Measurements from ENCODE around the gene COBLL1. TPM values are rescaled to one million over a fixed set of nuclear protein-coding genes. Genes with fewer than 3 reads are reported as not detected.

COBLL1 gene
- total RNA-seq, 6 experiments from 2014 or later = 28.1 to 49.7 (median 29.9) TPM

DNA sequence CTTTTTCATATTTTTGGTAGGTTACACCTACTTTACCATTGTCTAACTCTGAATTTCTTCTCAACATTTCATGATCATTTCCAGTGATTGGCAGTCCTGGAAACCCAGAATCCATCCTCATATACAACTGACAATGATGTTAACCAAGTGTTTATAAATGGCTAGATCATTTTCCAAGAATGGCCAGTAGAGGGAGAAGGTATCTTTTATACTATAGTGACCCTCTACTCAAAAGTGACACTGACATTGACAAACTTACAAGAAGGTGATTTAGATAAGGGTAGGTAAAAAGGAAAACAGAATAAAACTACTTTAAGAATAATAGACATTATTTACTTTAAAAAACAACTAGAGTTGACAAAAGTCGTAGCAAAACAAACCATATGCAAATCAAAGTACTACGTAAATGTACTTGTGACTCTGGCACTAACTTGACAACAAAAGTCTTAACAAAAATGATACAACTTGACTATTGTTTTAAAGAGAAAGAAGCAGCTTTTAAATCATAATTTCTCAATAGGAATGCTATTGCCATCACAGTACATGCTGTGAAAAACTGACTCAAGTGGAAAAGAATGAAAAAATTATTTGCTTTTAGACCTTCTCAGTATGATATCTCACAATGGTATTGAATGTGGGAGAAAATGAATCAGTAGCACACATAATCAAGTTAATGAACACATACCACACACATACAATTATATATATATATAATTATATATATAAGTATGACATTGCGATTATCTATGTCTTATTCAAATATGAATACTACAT is 143.7 kb downstream of the COBLL1 start:
- no peaks in the 10 kb centered on the region for H3K9me3 Mint-ChIP-seq
- no peaks in the 10 kb centered on the region for H3K27me3 Mint-ChIP-seq (ENCODE audit: insufficient read depth)
- TF ChIP-seq, protein P1, sequence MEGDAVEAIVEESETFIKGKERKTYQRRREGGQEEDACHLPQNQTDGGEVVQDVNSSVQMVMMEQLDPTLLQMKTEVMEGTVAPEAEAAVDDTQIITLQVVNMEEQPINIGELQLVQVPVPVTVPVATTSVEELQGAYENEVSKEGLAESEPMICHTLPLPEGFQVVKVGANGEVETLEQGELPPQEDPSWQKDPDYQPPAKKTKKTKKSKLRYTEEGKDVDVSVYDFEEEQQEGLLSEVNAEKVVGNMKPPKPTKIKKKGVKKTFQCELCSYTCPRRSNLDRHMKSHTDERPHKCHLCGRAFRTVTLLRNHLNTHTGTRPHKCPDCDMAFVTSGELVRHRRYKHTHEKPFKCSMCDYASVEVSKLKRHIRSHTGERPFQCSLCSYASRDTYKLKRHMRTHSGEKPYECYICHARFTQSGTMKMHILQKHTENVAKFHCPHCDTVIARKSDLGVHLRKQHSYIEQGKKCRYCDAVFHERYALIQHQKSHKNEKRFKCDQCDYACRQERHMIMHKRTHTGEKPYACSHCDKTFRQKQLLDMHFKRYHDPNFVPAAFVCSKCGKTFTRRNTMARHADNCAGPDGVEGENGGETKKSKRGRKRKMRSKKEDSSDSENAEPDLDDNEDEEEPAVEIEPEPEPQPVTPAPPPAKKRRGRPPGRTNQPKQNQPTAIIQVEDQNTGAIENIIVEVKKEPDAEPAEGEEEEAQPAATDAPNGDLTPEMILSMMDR (IDR thresholded peaks at IDR 0.05) = peak; percentile 82
- no peak overlapping the region for H3K4me3 Mint-ChIP-seq
- peaks cover 12% of the 10 kb centered on the region for H3K4me1 Mint-ChIP-seq (ENCODE audit: low read depth)
- H3K27ac Mint-ChIP-seq = no peak overlapping the region
- no peak for DNase-seq
- peaks cover 11% of the 10 kb centered on the region for H3K36me3 Mint-ChIP-seq (ENCODE audit: low read depth)

DNA sequence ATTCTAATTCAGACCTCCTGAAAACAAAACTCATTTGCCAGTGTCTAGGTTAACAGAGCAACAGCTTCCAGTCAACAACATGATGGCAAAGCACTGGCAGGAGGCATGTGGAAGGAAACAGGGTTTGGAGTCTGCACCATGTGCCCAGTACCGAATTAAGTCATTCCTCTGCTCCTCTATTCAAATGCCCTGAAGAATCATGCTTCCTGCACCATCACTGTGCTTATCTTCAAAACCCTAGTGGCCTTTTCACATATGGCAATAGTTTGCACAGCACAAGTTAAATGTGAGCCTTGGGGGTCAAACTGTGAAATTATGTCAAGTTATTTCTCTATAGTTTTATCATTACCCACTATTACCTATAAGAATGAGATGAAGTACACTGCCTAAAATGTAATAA is 145.0 kb downstream of the COBLL1 start:
- peaks cover 14% of the 10 kb centered on the region for H3K36me3 Mint-ChIP-seq (ENCODE audit: low read depth)
- H3K27ac Mint-ChIP-seq = peak overlapping the region; percentile 17; the same call in 1 of the 2 replicates
- TF ChIP-seq, protein P1 (IDR thresholded peaks at IDR 0.05) = peak; percentile 37

DNA sequence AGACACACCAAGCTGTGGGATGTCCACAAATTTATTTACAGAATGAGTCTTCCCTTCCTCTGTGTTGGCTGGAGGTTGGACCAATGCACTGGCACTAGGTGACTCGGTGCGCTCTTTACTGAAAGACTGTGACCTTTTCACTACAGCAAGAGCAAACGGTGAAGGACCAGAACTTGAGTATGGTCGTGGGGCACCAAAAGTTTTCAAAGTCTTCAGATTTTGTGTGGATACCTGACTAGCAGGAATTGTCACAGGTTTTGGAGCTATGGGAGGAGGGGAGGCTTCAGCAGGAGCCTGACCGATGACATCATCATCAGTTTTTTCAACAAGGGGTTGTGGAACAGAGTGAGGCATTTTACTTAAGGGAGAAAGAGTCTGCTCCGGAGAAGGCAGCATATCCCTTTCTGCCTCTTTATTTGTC is 147.3 kb downstream of the COBLL1 start:
- no peaks in the 10 kb centered on the region for H3K27me3 Mint-ChIP-seq (ENCODE audit: insufficient read depth)
- H3K27ac Mint-ChIP-seq = no peak overlapping the region
- no peak for DNase-seq
- no peak overlapping the region for H3K4me3 Mint-ChIP-seq
- H3K4me1 Mint-ChIP-seq (ENCODE audit: low read depth) = peaks cover 24% of the 10 kb centered on the region
- peaks cover 23% of the 10 kb centered on the region for H3K36me3 Mint-ChIP-seq (ENCODE audit: low read depth)
- H3K9me3 Mint-ChIP-seq = no peaks in the 10 kb centered on the region
- TF ChIP-seq, protein P1 (IDR thresholded peaks at IDR 0.05) = no peak

More for the DNA sequence above, 145.0 kb downstream of the COBLL1 start:
- DNase-seq = no peak
- H3K4me3 Mint-ChIP-seq = no peak overlapping the region
- H3K4me1 Mint-ChIP-seq (ENCODE audit: low read depth) = peaks cover 20% of the 10 kb centered on the region
- H3K27me3 Mint-ChIP-seq (ENCODE audit: insufficient read depth) = no peaks in the 10 kb centered on the region
- no peaks in the 10 kb centered on the region for H3K9me3 Mint-ChIP-seq

DNA sequence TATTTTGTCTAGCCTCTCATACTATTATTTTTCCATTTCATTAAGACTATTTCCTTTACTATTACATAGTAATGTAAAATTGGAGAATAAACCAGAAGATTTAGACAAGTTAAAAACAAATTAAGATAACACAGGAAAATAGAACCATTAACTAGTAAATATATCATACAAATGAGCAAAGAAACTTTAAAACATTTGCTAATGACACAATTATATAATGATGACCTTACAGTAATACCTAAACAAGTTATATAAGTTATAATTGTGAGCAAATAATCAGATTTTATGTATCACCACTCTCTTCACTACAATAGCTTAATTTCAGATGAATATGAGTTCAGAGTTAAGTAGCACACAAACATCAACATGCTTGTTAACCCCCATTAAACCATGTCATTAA is 147.8 kb downstream of the COBLL1 start:
- Mint-ChIP-seq H3K4me1 (ENCODE audit: low read depth) (peaks cover 24% of the 10 kb centered on the region), H3K4me3 (no peak overlapping the region), H3K36me3 (ENCODE audit: low read depth) (peaks cover 23% of the 10 kb centered on the region), H3K27ac (no peak overlapping the region), H3K9me3 (no peaks in the 10 kb centered on the region), H3K27me3 (ENCODE audit: insufficient read depth) (no peaks in the 10 kb centered on the region)
- TF ChIP-seq, protein P1 (IDR thresholded peaks at IDR 0.05) = no peak
- DNase-seq = no peak

DNA sequence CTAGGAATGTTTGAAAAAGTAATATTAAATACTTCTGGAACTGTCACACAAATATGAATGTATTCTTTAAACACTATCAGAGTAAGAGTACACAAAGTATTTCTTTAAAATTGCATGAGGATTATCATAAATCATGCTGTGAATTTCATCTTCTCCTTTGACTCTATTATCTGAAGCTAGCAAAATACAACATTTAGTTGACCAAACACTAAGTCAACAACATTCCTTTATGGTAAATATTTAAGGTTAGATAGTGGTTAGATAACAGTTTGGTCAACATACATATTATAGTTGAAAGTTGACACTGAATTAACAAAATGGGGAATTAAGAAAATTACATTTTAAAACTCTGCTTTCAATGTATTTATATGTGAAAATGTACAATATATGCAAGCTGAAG is 148.2 kb downstream of the COBLL1 start:
- no peak overlapping the region for H3K27ac Mint-ChIP-seq
- no peaks in the 10 kb centered on the region for H3K27me3 Mint-ChIP-seq (ENCODE audit: insufficient read depth)
- no peak overlapping the region for H3K4me3 Mint-ChIP-seq
- no peak for DNase-seq
- TF ChIP-seq, protein P1 (IDR thresholded peaks at IDR 0.05) = no peak
- peaks cover 24% of the 10 kb centered on the region for H3K4me1 Mint-ChIP-seq (ENCODE audit: low read depth)
- H3K9me3 Mint-ChIP-seq = no peaks in the 10 kb centered on the region
- peaks cover 23% of the 10 kb centered on the region for H3K36me3 Mint-ChIP-seq (ENCODE audit: low read depth)
